Progenitor cell of endocrine pancreas (in vitro differentiated cells): ENCODE results near the gene RAP1GDS1. TPM values are rescaled to one million over a fixed set of nuclear protein-coding genes. Genes with fewer than 3 reads are reported as not detected.

Source experiments
- DNase-seq: peaks from one replicate; pipeline ENCODE4 v3.0.0; 2021; ENCODE audit warnings: low spot score; ENCODE audit not compliant: unreplicated experiment
- H3K27ac Mint-ChIP-seq: 2 replicates; pipeline ENCODE4 v1.8.0; 2021; ENCODE audit warnings: mild to moderate bottlenecking, moderate library complexity, mixed read lengths
- H3K27me3 Mint-ChIP-seq: 2 replicates; pipeline ENCODE4 v1.8.0; 2021; ENCODE audit warnings: mixed read lengths
- H3K36me3 Mint-ChIP-seq: 2 replicates; pipeline ENCODE4 v1.8.0; 2022; ENCODE audit warnings: mixed read lengths; ENCODE audit not compliant: insufficient read depth
- H3K4me1 Mint-ChIP-seq: 2 replicates; pipeline ENCODE4 v1.8.0; 2021; ENCODE audit warnings: low read depth, mixed read lengths
- H3K4me3 Mint-ChIP-seq: 2 replicates; pipeline ENCODE4 v1.8.0; 2021; ENCODE audit warnings: low read depth, mild to moderate bottlenecking, moderate library complexity, mixed read lengths
- H3K9me3 Mint-ChIP-seq: 2 replicates; pipeline ENCODE4 v1.8.0; 2021; ENCODE audit warnings: low read depth, mixed read lengths
- total RNA-seq: library from RNA; stranded (reverse); gene quantifications from 2 replicates; pipeline ENCODE4 v1.2.1, GENCODE V29; 2021
- TF ChIP-seq, protein P1 (sequence below): fragments of 200-600 bp; sonication (generic); IDR thresholded peaks from one replicate; pipeline ENCODE4 v1.5.0; 2021; ENCODE audit warnings: antibody characterized with exemption, mild to moderate bottlenecking; ENCODE audit not compliant: unreplicated experiment

Gene RAP1GDS1
- total RNA-seq, 1 donor from 2014 or later = 24.4 TPM

DNA sequence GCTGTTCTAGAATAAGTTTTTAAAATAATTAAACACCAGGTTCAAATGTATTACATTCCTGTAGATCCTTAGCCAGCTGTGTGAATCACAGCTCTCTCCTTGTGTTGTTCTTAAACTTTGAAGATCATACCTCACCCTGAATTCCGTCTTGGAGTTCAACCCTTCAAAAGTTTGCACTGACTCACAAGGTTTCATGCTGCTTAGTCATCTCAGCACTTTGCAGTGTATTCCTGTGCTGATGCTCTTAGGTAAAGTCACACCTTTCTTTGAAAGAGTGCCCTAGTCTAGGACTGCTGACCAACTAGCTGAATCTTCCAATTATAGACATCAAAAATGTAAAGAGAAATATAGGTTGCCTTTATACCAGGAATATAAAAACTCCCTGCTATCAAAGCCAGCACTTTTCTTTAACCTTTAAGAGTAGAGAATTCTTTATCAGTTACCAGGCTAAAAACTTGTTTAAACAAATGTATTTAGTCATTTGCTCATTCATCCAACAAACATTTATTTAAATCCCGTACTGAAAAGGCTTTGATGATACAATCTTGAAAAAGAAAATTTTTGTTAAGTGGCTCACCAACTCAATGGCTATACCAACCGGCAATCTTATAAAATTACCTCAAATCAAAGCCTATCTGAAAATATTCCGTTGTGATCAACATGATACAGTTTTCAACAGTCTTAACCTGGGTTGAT is 169.7 kb downstream of the RAP1GDS1 start:
- H3K4me3 Mint-ChIP-seq = no peak overlapping the region
- peaks cover 14% of the 10 kb centered on the region for H3K36me3 Mint-ChIP-seq
- H3K4me1 Mint-ChIP-seq = no peaks in the 10 kb centered on the region
- H3K27me3 Mint-ChIP-seq = no peaks in the 10 kb centered on the region
- no peak overlapping the region for H3K27ac Mint-ChIP-seq
- peaks cover 19% of the 10 kb centered on the region for H3K9me3 Mint-ChIP-seq
- TF ChIP-seq, protein P1, sequence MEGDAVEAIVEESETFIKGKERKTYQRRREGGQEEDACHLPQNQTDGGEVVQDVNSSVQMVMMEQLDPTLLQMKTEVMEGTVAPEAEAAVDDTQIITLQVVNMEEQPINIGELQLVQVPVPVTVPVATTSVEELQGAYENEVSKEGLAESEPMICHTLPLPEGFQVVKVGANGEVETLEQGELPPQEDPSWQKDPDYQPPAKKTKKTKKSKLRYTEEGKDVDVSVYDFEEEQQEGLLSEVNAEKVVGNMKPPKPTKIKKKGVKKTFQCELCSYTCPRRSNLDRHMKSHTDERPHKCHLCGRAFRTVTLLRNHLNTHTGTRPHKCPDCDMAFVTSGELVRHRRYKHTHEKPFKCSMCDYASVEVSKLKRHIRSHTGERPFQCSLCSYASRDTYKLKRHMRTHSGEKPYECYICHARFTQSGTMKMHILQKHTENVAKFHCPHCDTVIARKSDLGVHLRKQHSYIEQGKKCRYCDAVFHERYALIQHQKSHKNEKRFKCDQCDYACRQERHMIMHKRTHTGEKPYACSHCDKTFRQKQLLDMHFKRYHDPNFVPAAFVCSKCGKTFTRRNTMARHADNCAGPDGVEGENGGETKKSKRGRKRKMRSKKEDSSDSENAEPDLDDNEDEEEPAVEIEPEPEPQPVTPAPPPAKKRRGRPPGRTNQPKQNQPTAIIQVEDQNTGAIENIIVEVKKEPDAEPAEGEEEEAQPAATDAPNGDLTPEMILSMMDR = no peak
- no peak for DNase-seq

- DNase-seq = no peak
- no peaks in the 10 kb centered on the region for H3K9me3 Mint-ChIP-seq
- no peak overlapping the region for H3K4me3 Mint-ChIP-seq
- H3K27ac Mint-ChIP-seq = no peak overlapping the region
- TF ChIP-seq, protein P1 = no peak
- H3K4me1 Mint-ChIP-seq = no peaks in the 10 kb centered on the region
- H3K27me3 Mint-ChIP-seq = no peaks in the 10 kb centered on the region
- H3K36me3 Mint-ChIP-seq = peaks cover 4% of the 10 kb centered on the region
These were observed 172.5 kb downstream of the RAP1GDS1 start for GRCh38 chr4:98433691-98434090.

DNA sequence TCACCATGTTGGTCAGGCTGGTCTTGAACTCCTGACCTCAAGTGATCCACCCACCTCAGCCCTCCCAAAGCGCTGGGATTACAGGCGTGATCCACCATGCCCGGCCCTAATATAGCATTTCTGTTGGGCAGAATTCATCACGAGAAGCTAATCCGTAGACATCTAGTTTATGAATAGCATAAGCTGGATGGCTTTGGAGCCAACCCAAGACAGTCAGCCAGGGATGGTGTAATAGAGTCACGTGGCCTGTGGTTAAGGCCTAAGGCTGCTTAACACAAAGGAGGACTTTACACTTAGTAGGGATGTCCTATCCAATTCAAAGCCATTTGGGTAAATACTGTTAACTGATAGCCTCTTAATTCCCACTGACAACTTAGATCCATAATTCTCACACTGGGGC is 173.6 kb downstream of the RAP1GDS1 start:
- TF ChIP-seq, protein P1 = no peak
- DNase-seq = no peak
- Mint-ChIP-seq H3K9me3 (no peaks in the 10 kb centered on the region), H3K36me3 (peaks cover 4% of the 10 kb centered on the region), H3K4me3 (no peak overlapping the region), H3K27ac (no peak overlapping the region), H3K27me3 (no peaks in the 10 kb centered on the region), H3K4me1 (peaks cover under 1% of the 10 kb centered on the region)

DNA sequence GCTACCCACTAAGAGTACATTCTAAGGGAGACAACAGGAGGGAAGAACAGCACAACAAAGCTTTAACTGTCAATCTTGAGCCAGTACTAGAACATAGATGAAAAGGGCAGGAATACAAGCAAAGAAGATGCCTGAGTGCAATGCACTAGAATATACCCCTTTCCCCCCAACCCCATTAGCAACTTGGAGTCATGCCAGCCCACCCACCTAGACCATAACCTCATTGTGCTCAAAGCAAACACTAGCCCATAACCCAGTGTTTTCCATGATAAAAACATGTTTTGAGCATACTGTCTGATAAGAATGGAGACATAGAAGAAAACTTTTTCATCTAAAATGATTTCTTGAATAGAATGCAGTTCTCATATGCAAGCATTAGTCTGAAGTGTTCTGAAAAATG is 183.2 kb downstream of the RAP1GDS1 start:
- Mint-ChIP-seq H3K4me1 (peaks cover 2% of the 10 kb centered on the region), H3K9me3 (no peaks in the 10 kb centered on the region), H3K4me3 (no peak overlapping the region), H3K36me3 (peaks cover 8% of the 10 kb centered on the region), H3K27me3 (no peaks in the 10 kb centered on the region), H3K27ac (no peak overlapping the region)
- TF ChIP-seq, protein P1 = no peak
- no peak for DNase-seq

DNA sequence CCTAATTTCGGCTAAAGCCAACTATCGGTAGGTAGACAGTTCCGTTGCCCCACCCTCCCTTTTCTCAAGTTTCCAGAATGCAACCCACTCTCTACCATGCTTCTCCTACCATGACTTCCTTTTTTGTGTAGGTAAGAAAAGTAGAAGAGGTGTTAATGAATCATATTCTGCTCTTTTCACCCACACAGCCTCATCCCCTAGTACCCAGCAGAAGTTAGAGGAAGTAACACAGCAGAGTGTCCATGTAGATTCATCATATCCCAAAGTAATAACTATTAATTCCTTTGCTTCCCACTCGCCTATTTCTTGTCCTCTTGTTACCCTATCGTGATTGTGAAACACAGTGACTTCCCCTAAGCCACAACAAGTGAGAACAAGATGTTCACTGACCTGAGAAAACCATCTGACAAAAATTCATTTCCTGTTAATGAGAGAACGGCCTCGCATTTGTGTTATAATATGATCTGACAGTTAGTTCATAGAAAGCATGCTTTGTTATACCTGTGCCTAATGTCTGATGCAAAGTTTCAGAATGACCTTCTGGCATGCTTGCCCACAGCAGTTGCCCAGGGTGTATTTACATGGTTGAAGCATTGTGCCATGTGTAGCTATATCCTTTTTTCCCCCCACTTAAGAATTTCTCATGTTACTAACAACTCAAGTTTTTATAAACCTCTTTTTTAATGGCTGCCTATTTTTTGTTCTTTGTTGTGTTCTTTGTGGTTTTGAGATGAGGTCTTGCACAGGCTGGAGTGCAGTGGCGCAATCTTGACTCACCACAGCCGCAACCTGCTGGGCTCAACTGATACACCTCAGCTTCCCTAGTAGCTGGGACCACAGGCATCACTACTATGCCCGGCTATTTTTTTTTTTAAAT is 185.6 kb downstream of the RAP1GDS1 start:
- no peak overlapping the region for H3K4me3 Mint-ChIP-seq
- no peaks in the 10 kb centered on the region for H3K27me3 Mint-ChIP-seq
- H3K4me1 Mint-ChIP-seq = no peaks in the 10 kb centered on the region
- no peak for DNase-seq
- peaks cover 3% of the 10 kb centered on the region for H3K36me3 Mint-ChIP-seq
- no peak overlapping the region for H3K27ac Mint-ChIP-seq
- no peaks in the 10 kb centered on the region for H3K9me3 Mint-ChIP-seq
- TF ChIP-seq, protein P1 = no peak
